GM19043 (cell line): Measurements from ENCODE around the gene ZNF385B.

ENCODE experiments used
- ATAC-seq: cut with Tn5 transposase; IDR thresholded peaks from one replicate; pipeline ENCODE4 v1.9.1; 2021; ENCODE audit warnings: low read depth; ENCODE audit not compliant: unreplicated experiment

Gene ZNF385B

GRCh38 chr2:179559108-179559806, 302.2 kb downstream of the ZNF385B start:
- no peak for ATAC-seq

- no peak for ATAC-seq
Measured at GRCh38 chr2:179558010-179558934, 303.1 kb downstream of the ZNF385B start.

- no peak for ATAC-seq
Measured at GRCh38 chr2:179556425-179556824, 305.0 kb downstream of the ZNF385B start.

- no peak for ATAC-seq
Measured at GRCh38 chr2:179555691-179556283, 305.6 kb downstream of the ZNF385B start.

GRCh38 chr2:179554639-179555386, 306.6 kb downstream of the ZNF385B start:
- ATAC-seq = no peak

GRCh38 chr2:179553382-179553781, 308.0 kb downstream of the ZNF385B start:
- no peak for ATAC-seq

- ATAC-seq = no peak
Measured at GRCh38 chr2:179551539-179552045, 309.8 kb downstream of the ZNF385B start.

GRCh38 chr2:179550849-179551248, 310.6 kb downstream of the ZNF385B start:
- no peak for ATAC-seq

GRCh38 chr2:179550214-179550613, 311.2 kb downstream of the ZNF385B start:
- ATAC-seq = no peak

- ATAC-seq = no peak
Measured at GRCh38 chr2:179546656-179547055, 314.8 kb downstream of the ZNF385B start.

- no peak for ATAC-seq
Measured at GRCh38 chr2:179545024-179545423, 316.4 kb downstream of the ZNF385B start.

- ATAC-seq = no peak
Measured at GRCh38 chr2:179543361-179543901, 318.0 kb downstream of the ZNF385B start.

- ATAC-seq = no peak
Measured at GRCh38 chr2:179541586-179541985, 319.8 kb downstream of the ZNF385B start.

- no peak for ATAC-seq
Measured at GRCh38 chr2:179539124-179539511, 322.3 kb downstream of the ZNF385B start.

GRCh38 chr2:179538406-179539123, 322.8 kb downstream of the ZNF385B start:
- ATAC-seq = no peak

GRCh38 chr2:179536185-179536584, 325.2 kb downstream of the ZNF385B start:
- no peak for ATAC-seq

- no peak for ATAC-seq
Measured at GRCh38 chr2:179533875-179534274, 327.5 kb downstream of the ZNF385B start.

- no peak for ATAC-seq
Measured at GRCh38 chr2:179532863-179533278, 328.5 kb downstream of the ZNF385B start.

GRCh38 chr2:179528576-179529069, 332.8 kb downstream of the ZNF385B start:
- ATAC-seq = no peak
